Fibroblast of lung (primary cell): ENCODE data around the gene PSMG2. TPM values are rescaled to one million over a fixed set of nuclear protein-coding genes. Genes with fewer than 3 reads are reported as not detected.

ENCODE experiments used
- DNase-seq, 2 donors: peaks; one replicate each; pipeline versions ENCODE4 v3.0.0 to v3.0.0-alpha.2; 2010; ENCODE audit warnings: low read depth in 2 of 2
- H2AFZ ChIP-seq: 2 replicates; pipeline ENCODE4 v1.5.1; 2012; ENCODE audit warnings: low read length, control low read depth, inconsistent platforms
- H3K27ac ChIP-seq: 2 replicates; pipeline ENCODE4 v1.5.1; 2011; ENCODE audit warnings: low read length, control low read depth; ENCODE audit not compliant: insufficient read depth
- H3K27me3 ChIP-seq: 2 replicates; pipeline ENCODE4 v1.5.1; 2011; ENCODE audit warnings: mild to moderate bottlenecking, low read length; ENCODE audit not compliant: control insufficient read depth, insufficient read depth
- H3K36me3 ChIP-seq: 2 replicates; pipeline ENCODE4 v1.5.1; 2011; ENCODE audit warnings: low read length; ENCODE audit not compliant: control insufficient read depth, insufficient read depth
- H3K4me1 ChIP-seq: 2 replicates; pipeline ENCODE4 v1.5.1; 2011; ENCODE audit warnings: low read length; ENCODE audit not compliant: control insufficient read depth, insufficient read depth; ENCODE audit errors: extremely low read depth
- H3K4me2 ChIP-seq: 2 replicates; pipeline ENCODE4 v1.5.1; 2011; ENCODE audit warnings: low read length, control low read depth; ENCODE audit not compliant: insufficient read depth; ENCODE audit errors: extremely low read depth
- H3K4me3 ChIP-seq, 4 experiments: fragments of 200-600 bp in 1 of 4; sonication (generic) in 1 of 4; replicated peaks in 1 of 4; 2 replicates each; pipeline ENCODE4 v1.5.1; 2011 to 2016; ENCODE audit warnings: low read length in 4 of 4, low read depth in 3 of 4, mild to moderate bottlenecking in 3 of 4, control low read depth in 2 of 4, inconsistent platforms in 1 of 4, mixed read lengths in 1 of 4; ENCODE audit not compliant: insufficient read depth in 1 of 4; ENCODE audit errors: control extremely low read depth in 1 of 4
- H3K79me2 ChIP-seq: 2 replicates; pipeline ENCODE4 v1.5.1; 2012; ENCODE audit warnings: mild to moderate bottlenecking, low read length, inconsistent platforms; ENCODE audit not compliant: control insufficient read depth, insufficient read depth
- H3K9ac ChIP-seq: 2 replicates; pipeline ENCODE4 v1.5.1; 2011; ENCODE audit warnings: mild to moderate bottlenecking, low read length, control low read depth; ENCODE audit not compliant: insufficient read depth
- H3K9me3 ChIP-seq: 2 replicates; pipeline ENCODE4 v1.5.1; 2012; ENCODE audit warnings: low read depth, low read length; ENCODE audit not compliant: control insufficient read depth, insufficient read depth
- H4K20me1 ChIP-seq: 2 replicates; pipeline ENCODE4 v1.5.1; 2011; ENCODE audit warnings: low read length; ENCODE audit not compliant: control insufficient read depth, insufficient read depth; ENCODE audit errors: extremely low read depth
- EZH2 ChIP-seq: IDR thresholded peaks from 2 replicates; pipeline ENCODE4 v1.5.1; 2012; ENCODE audit warnings: low read length, control low read depth, mild to moderate bottlenecking; ENCODE audit errors: missing control alignments
- polyA plus RNA-seq, 2 donors: library from polyadenylated mRNA; depleted of rRNA in 1 of 2; stranded (reverse) in 1 of 2; unstranded in 1 of 2; fragments of >200 nt; gene quantifications; 2 replicates each; pipeline ENCODE4 v1.2.1, GENCODE V29; 2011 to 2012; ENCODE audit warnings: missing spikeins in 1 of 2
- total RNA-seq: library from RNA; depleted of rRNA; stranded (reverse); fragments of >200 nt; gene quantifications from 2 replicates; pipeline ENCODE4 v1.2.1, GENCODE V29; 2014
- TF ChIP-seq, protein P1 (sequence below), 2 donors: IDR thresholded peaks in 1 of 2; conservative IDR thresholded peaks in 1 of 2; 1 replicate in 1 of 2; 2 replicates in 1 of 2; pipeline ENCODE4 v1.5.1; 2011 to 2012; ENCODE audit warnings: low read length in 2 of 2, control low read depth in 1 of 2, inconsistent platforms in 1 of 2, low read depth in 1 of 2, mild to moderate bottlenecking in 1 of 2

PSMG2 gene
- total and polyA plus RNA-seq, 2 donors (not counting 1 experiment from before 2014, with no cell fraction given) = 72.8 to 79.4 TPM

DNA sequence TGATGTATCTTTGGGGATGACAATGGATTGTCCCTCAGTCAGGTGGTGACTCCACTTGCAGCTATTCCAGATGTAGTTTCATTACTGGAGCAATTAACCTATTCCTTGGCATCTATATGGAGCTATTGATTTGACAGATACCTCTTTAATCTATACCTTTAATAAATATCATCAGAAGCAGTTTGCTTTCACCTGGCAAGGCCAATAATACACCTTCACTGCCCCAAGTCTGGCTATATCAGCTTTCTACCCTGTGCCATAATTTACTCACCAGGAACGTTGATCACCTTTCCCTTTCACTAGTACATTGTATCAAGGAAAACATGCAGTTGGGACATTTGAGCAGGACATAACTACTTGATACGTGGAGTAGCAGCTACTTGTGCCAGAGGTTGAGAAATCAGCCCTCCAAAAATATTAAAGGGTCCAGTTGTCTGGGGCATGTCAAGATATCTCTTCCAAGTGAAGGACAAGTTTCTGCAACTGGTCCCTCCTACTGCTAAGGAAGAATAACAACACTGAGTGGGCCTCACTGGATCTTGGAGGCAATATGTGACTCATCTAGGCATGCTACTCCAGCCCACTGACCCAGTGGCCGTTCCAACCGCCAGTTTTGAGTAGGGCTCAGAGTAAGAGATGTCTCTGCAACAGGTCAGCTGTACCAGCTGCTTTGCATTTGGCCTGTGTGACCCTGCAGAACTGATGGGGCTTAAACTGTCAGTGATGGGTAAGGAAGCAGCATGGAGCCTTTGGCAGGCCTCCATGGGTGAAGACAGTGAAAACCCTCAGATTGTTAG lies 67.0 kb downstream of the PSMG2 start:
- Histone ChIP-seq H3K27me3 (no peaks in the 10 kb centered on the region), H3K9me3 (no peaks in the 10 kb centered on the region), H3K4me3 (no peak overlapping the region), H2AFZ (no peak overlapping the region), H4K20me1 (no peaks in the 10 kb centered on the region), H3K9ac (no peak overlapping the region), H3K4me1 (no peaks in the 10 kb centered on the region), H3K4me2 (no peak overlapping the region), H3K27ac (no peak overlapping the region), H3K36me3 (no peaks in the 10 kb centered on the region), H3K79me2 (no peaks in the 10 kb centered on the region)
- DNase-seq = peak; percentile 12 to 28
- TF ChIP-seq, protein P1, sequence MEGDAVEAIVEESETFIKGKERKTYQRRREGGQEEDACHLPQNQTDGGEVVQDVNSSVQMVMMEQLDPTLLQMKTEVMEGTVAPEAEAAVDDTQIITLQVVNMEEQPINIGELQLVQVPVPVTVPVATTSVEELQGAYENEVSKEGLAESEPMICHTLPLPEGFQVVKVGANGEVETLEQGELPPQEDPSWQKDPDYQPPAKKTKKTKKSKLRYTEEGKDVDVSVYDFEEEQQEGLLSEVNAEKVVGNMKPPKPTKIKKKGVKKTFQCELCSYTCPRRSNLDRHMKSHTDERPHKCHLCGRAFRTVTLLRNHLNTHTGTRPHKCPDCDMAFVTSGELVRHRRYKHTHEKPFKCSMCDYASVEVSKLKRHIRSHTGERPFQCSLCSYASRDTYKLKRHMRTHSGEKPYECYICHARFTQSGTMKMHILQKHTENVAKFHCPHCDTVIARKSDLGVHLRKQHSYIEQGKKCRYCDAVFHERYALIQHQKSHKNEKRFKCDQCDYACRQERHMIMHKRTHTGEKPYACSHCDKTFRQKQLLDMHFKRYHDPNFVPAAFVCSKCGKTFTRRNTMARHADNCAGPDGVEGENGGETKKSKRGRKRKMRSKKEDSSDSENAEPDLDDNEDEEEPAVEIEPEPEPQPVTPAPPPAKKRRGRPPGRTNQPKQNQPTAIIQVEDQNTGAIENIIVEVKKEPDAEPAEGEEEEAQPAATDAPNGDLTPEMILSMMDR (conservative IDR thresholded peaks at IDR 0.05 in 1 of 2, IDR thresholded peaks at IDR 0.05 in 1 of 2; ENCODE audit: low read depth in 1 of 2, low read length in 2 of 2) = no peak
- no peak for TF ChIP-seq EZH2

DNA sequence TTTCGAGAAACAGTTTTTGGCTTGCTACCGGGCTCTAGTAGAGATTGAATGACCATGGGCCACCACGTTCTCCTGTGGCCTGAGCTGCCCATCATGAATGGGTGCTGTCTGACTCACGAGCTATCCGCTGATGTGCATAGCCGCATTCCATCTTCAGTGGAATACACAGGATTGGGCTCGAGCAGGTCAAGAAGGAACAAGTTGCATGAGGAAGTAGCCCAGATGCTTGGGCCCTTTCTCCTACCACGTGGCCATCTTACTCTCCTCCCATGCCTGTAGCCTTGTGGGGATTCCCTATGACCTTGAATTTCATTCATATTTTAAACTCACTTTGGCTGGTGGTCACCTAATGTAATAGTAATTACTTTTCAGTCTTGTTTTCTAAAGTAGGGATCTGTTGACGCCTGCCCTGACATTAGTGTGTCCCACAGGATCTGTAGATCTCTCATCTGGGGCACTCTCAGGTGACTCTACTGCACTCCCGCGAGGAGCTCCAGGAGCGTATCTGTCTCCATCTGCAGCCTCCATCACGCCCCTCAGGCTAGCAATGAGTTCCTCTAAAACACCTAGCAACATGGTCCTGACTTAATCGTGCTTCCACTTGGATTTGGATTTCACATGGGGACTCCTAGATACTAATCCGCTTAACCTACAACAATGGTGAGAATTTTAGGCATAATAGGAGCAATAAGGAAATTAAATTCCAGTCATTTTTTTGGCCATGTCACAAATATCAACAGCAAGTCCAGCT lies 67.8 kb downstream of the PSMG2 start:
- DNase-seq = no peak
- Histone ChIP-seq H3K4me2 (no peak overlapping the region), H3K4me1 (no peaks in the 10 kb centered on the region), H4K20me1 (no peaks in the 10 kb centered on the region), H3K27me3 (no peaks in the 10 kb centered on the region), H2AFZ (no peak overlapping the region), H3K79me2 (no peaks in the 10 kb centered on the region), H3K36me3 (no peaks in the 10 kb centered on the region), H3K9ac (no peak overlapping the region), H3K9me3 (no peaks in the 10 kb centered on the region), H3K27ac (no peak overlapping the region), H3K4me3 (no peak overlapping the region)
- no peak for TF ChIP-seq EZH2
- TF ChIP-seq, protein P1 (conservative IDR thresholded peaks at IDR 0.05 in 1 of 2, IDR thresholded peaks at IDR 0.05 in 1 of 2; ENCODE audit: low read depth in 1 of 2, low read length in 2 of 2) = no peak

DNA sequence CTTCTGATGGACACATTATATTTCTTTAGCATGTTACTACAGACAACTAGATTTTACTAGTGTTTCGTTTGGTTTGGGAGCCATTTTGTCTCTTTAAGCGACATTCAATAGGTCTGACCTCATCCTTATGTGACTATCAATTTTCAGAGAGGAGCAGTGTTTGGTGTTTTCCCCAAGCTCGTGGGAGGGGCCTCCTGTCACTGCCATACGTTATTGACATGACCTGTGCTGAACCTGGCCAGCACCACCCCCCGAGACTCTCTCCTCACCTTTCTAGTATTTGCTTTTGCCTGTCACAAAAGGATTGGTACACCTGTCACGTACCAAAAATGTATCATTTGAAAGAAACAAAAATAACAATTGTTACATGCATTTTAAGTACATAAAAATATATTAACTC lies 69.3 kb downstream of the PSMG2 start:
- H3K79me2 ChIP-seq = no peaks in the 10 kb centered on the region
- H3K27me3 ChIP-seq = no peaks in the 10 kb centered on the region
- H3K4me3 ChIP-seq = no peak overlapping the region
- H3K4me2 ChIP-seq = no peak overlapping the region
- TF ChIP-seq, protein P1 (conservative IDR thresholded peaks at IDR 0.05 in 1 of 2, IDR thresholded peaks at IDR 0.05 in 1 of 2; ENCODE audit: low read depth in 1 of 2, low read length in 2 of 2) = no peak
- no peak for TF ChIP-seq EZH2
- no peak overlapping the region for H3K9ac ChIP-seq
- no peaks in the 10 kb centered on the region for H4K20me1 ChIP-seq
- no peak overlapping the region for H2AFZ ChIP-seq
- DNase-seq = no peak
- H3K4me1 ChIP-seq = no peaks in the 10 kb centered on the region
- no peaks in the 10 kb centered on the region for H3K9me3 ChIP-seq
- H3K27ac ChIP-seq = no peak overlapping the region
- H3K36me3 ChIP-seq = no peaks in the 10 kb centered on the region
